Heart left ventricle (tissue), 16 donors: ENCODE measurements around the gene ACADM. TPM values are rescaled to one million over a fixed set of nuclear protein-coding genes. Genes with fewer than 3 reads are reported as not detected.
"Not testable (repeated sequence)": the region's sequence is repeated elsewhere in the genome, so short reads cannot be mapped to it uniquely, and the experiment has no call there.

ENCODE experiments used
- ATAC-seq, 4 donors: fragments of 200-7000 bp; cut with Tn5 transposase; one replicate each; pipeline ENCODE4 v1.9.1; 2020 to 2022; ENCODE audit warnings: moderate library complexity in 4 of 4, mild to moderate bottlenecking in 3 of 4, moderate number of reproducible peaks in 1 of 4
- DNase-seq, 5 donors: peaks; one replicate each; pipeline ENCODE4 v3.0.0-alpha.2; 2020
- H3K27ac ChIP-seq, 12 donors: fragments of 200-600 bp; sonication (generic) in 4 of 12; one replicate each; pipeline versions ENCODE4 v1.5.0 to v1.8.0; 2016 to 2022; ENCODE audit warnings: mild to moderate bottlenecking in 2 of 12
- H3K27me3 ChIP-seq, 9 donors: fragments of 200-600 bp; sonication (generic) in 2 of 9; one replicate each; pipeline versions ENCODE4 v1.5.1 to v1.8.0; 2016 to 2022; ENCODE audit warnings: mild to moderate bottlenecking in 3 of 9
- H3K36me3 ChIP-seq, 9 donors: fragments of 200-600 bp; sonication (generic) in 2 of 9; one replicate each; pipeline versions ENCODE4 v1.5.0 to v1.8.0; 2018 to 2022; ENCODE audit warnings: mild to moderate bottlenecking in 2 of 9
- H3K4me1 ChIP-seq, 12 donors: fragments of 200-600 bp; sonication (generic) in 4 of 12; one replicate each; pipeline versions ENCODE4 v1.5.0 to v1.8.0; 2016 to 2022; ENCODE audit warnings: mild to moderate bottlenecking in 3 of 12
- H3K4me3 ChIP-seq, 12 donors: fragments of 200-600 bp; sonication (generic) in 4 of 12; one replicate each; pipeline versions ENCODE4 v1.5.0 to v1.8.0; 2017 to 2022; ENCODE audit warnings: mild to moderate bottlenecking in 9 of 12, moderate library complexity in 4 of 12
- H3K9me3 ChIP-seq, 12 donors: fragments of 200-600 bp; sonication (generic) in 4 of 12; one replicate each; pipeline versions ENCODE4 v1.5.0 to v1.8.0; 2016 to 2022; ENCODE audit warnings: mild to moderate bottlenecking in 1 of 12
- CTCF ChIP-seq, 12 donors: fragments of 200-600 bp; sonication (generic) in 4 of 12; IDR thresholded peaks; one replicate each; pipeline versions ENCODE4 v1.5.0 to v1.8.0; 2018 to 2022; ENCODE audit warnings: antibody characterized with exemption in 12 of 12, mild to moderate bottlenecking in 5 of 12
- POLR2A ChIP-seq, 2 donors: fragments of 450-650 bp; IDR thresholded peaks; one replicate each; pipeline ENCODE4 v1.6.1; 2017; ENCODE audit warnings: antibody characterized with exemption in 2 of 2, mild to moderate bottlenecking in 2 of 2, moderate library complexity in 2 of 2
- WGBS, 4 donors: extraction: QIAGEN DNeasy Blood & Tissue Kit in 2 of 4; methylation state at CpG; one replicate each; pipeline versions ENCODE4 v1.1.5 to v1.1.7; 2013 to 2018; 5-methylcytosine and 5-hydroxymethylcytosine counted together
- intact Hi-C, 10 donors: fragments of 100-400 bp; cut with DNase I; formaldehyde crosslinking; loops; one replicate each; pipeline versions ENCODE4 v1.11.1 to v1.14.2; 2022
- polyA plus RNA-seq, 2 donors: library from polyadenylated mRNA; stranded (reverse); fragments of 200-250 nt; gene quantifications; one replicate each; pipeline ENCODE4 v1.2.3, GENCODE V29; 2013
- total RNA-seq, 9 donors: library from RNA; depleted of rRNA in 2 of 9; stranded (reverse); fragments of >200 nt in 2 of 9; fragmentation: NEBNext Ultra II Directional in 3 of 9; extraction: Animal tissue kit (Norgen Biotek cat#: 25700) in 3 of 9; gene quantifications; one replicate each; pipeline versions ENCODE4 v1.1.0 to v1.2.4, GENCODE V29; 2016 to 2023
- donor health status: ischemic (EF 13 %, LVEDD 7.1; RV severe dilation, severe dysfunction).
- donor health status: healthy with polysubstance abuse.
- donor health status: DM: no; HTN: yes; CAD: no.
- donor health status: DM: no; HTN: no; CAD: no.
- donor health status: ischemic (EF 25% LVEDD 6.9; RV normal size, moderate dysfunction).
- donor health status: ischemic (EF 25% LVEDD 5.7; RV mildly dilated, moderate dysfunction).
- donor health status: healthy.
- donor health status: DM: yes; HTN: yes; CAD: no.
- donor health status: ischemic (EF 35%, LVEDD 5.7; RV mildly dilated, moderate dysfunction).
- donor health status: nonischemic (EF 11% LVEDD 7.7; RV severe dilation, severe dysfunction).
- donor health status: DM: yes; HTN: yes; CAD: no.
- donor health status: PGD.
- donor health status: ischemic (EF 29% LVEDD 5.4; RV normal size, mild dysfunction).
- donor health status: nonischemic (EF 23%, LVEDD 6.1; RV moderate dilation, normal function).

ACADM gene
- total and polyA plus RNA-seq, 11 donors: 45.4 to 371 (median 212) TPM

- TF ChIP-seq CTCF (IDR thresholded peaks at IDR 0.05): no peak
- no peak for TF ChIP-seq POLR2A (IDR thresholded peaks at IDR 0.05)
- intact Hi-C loops: loop anchor here in 1 of 10 donors (10.0 kb wide), 1 partner anchor 53 kb away; no protein-coding TSS in a partner anchor
- H3K4me3 ChIP-seq: no peak overlapping the region
- no peaks in the 10 kb centered on the region for H3K27me3 ChIP-seq
- peaks cover 0 to 69% (median 60%) of the 10 kb centered on the region in 9 donors for H3K36me3 ChIP-seq
- peaks cover 0 to 6% (median 0%) of the 10 kb centered on the region in 12 donors for H3K4me1 ChIP-seq
- WGBS, 4 donors: 91 to 93% (median 92%) methylated on average over 13 of the region's 13 CpGs
- DNase-seq: no peak
- no peaks in the 10 kb centered on the region for H3K9me3 ChIP-seq
- H3K27ac ChIP-seq: no peak overlapping the region
- no peak for ATAC-seq
Observed at GRCh38 chr1:75797606-75798216, 73.2 kb downstream of the ACADM start.

- H3K4me1 ChIP-seq, DNase-seq, H3K9me3 ChIP-seq, intact Hi-C loops, H3K4me3 ChIP-seq, ATAC-seq, H3K27ac ChIP-seq, H3K27me3 ChIP-seq: not testable (repeated sequence)
- WGBS, 4 donors: 78 to 98% (median 96%) methylated on average over 2 of the region's 2 CpGs
- H3K36me3 ChIP-seq: peaks cover 0 to 31% (median 23%) of the 10 kb centered on the region in 9 donors
Observed at GRCh38 chr1:75801480-75801879, 77.0 kb downstream of the ACADM start.

- TF ChIP-seq POLR2A (IDR thresholded peaks at IDR 0.05) (no peak), CTCF (IDR thresholded peaks at IDR 0.05) (no peak)
Observed at GRCh38 chr1:75808921-75809320, 84.4 kb downstream of the ACADM start.

DNA sequence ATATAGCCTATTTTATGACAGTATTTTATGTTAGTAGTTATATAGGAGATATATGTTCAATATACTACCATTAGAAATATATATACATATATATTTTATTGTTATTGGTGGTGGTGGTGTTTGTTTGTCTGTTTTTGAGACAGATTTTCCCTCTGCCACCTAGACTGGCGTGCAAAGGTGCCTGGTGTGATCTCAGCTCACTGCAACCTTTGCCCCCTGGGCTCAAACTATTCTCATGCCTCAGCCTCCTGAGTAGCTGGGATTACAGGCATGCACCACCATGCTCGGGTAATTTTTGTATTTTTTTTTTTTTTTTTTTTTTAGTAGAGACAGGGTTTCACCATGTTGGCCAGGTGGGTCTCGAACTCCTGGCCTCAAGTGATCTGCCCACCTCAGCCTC lies 85.6 kb downstream of the ACADM start:
- 95 to 96% (median 96%) methylated on average over 3 of the region's 3 CpGs for WGBS, 4 donors
- H3K4me3 ChIP-seq, H3K4me1 ChIP-seq, H3K36me3 ChIP-seq, intact Hi-C loops, DNase-seq, H3K27ac ChIP-seq, H3K9me3 ChIP-seq, H3K27me3 ChIP-seq, ATAC-seq: not testable (repeated sequence)

More at GRCh38 chr1:75808921-75809320, 84.4 kb downstream of the ACADM start:
- ATAC-seq (no peak), DNase-seq (no peak)
- no peak overlapping the region for H3K4me3 ChIP-seq
- WGBS, 4 donors: 91 to 93% (median 92%) methylated on average over 4 of the region's 4 CpGs
- no peaks in the 10 kb centered on the region for H3K27me3 ChIP-seq
- intact Hi-C loops: no loop called here
- H3K27ac ChIP-seq: no peak overlapping the region
- no peaks in the 10 kb centered on the region for H3K4me1 ChIP-seq
- no peaks in the 10 kb centered on the region for H3K36me3 ChIP-seq
- H3K9me3 ChIP-seq: no peaks in the 10 kb centered on the region

- TF ChIP-seq POLR2A (IDR thresholded peaks at IDR 0.05) (no peak), CTCF (IDR thresholded peaks at IDR 0.05) (no peak)
- H3K4me1 ChIP-seq: no peaks in the 10 kb centered on the region
- H3K9me3 ChIP-seq: no peaks in the 10 kb centered on the region
- H3K36me3 ChIP-seq: peaks cover 0 to 5% (median 0%) of the 10 kb centered on the region in 9 donors
- no peak for ATAC-seq
- DNase-seq: no peak
- no peak overlapping the region for H3K4me3 ChIP-seq
- intact Hi-C loops: no loop called here
- WGBS, 4 donors: 40 to 55% (median 48%) methylated on average over 1 of the region's 1 CpG
- H3K27ac ChIP-seq: no peak overlapping the region
- H3K27me3 ChIP-seq: no peaks in the 10 kb centered on the region
Observed at GRCh38 chr1:75811211-75811981, 86.9 kb downstream of the ACADM start.
